HEK293T (cell line): ENCODE measurements around the gene PRKAG1.

Source experiments
- ARNT ChIP-seq: fragments of 450-650 bp; IDR thresholded peaks from 2 replicates; pipeline ENCODE4 v1.6.1; 2017; ENCODE audit warnings: mild to moderate bottlenecking
- BHLHE40 ChIP-seq: fragments of 450-650 bp; IDR thresholded peaks from 2 replicates; pipeline ENCODE4 v1.6.1; 2016; ENCODE audit warnings: mild to moderate bottlenecking, moderate library complexity, borderline replicate concordance
- ELF4 ChIP-seq: fragments of 450-650 bp; IDR thresholded peaks from 2 replicates; pipeline ENCODE4 v1.6.1; 2017; ENCODE audit warnings: antibody characterized with exemption
- FOXA1 ChIP-seq: fragments of 450-650 bp; IDR thresholded peaks from 2 replicates; pipeline ENCODE4 v1.6.1; 2016; ENCODE audit warnings: mild to moderate bottlenecking
- FOXM1 ChIP-seq: fragments of 450-650 bp; IDR thresholded peaks from 2 replicates; pipeline ENCODE4 v1.6.1; 2017; ENCODE audit warnings: mild to moderate bottlenecking, borderline replicate concordance
- HDGF ChIP-seq: fragments of 450-650 bp; IDR thresholded peaks from 2 replicates; pipeline ENCODE4 v1.6.1; 2017; ENCODE audit warnings: antibody characterized with exemption, borderline replicate concordance
- SP1 ChIP-seq: fragments of 450-650 bp; IDR thresholded peaks from 2 replicates; pipeline ENCODE4 v1.6.1; 2017
- SUZ12 ChIP-seq: fragments of 450-650 bp; IDR thresholded peaks from 2 replicates; pipeline ENCODE4 v1.6.1; 2016; ENCODE audit warnings: mild to moderate bottlenecking
- ZNF384 ChIP-seq: fragments of 450-650 bp; IDR thresholded peaks from 2 replicates; pipeline ENCODE4 v1.6.1; 2016

GRCh38 chr12:49064767-49065152 lies 46.2 kb upstream of the PRKAG1 start:
- TF ChIP-seq ZNF384 (no peak), FOXM1 (no peak), ELF4 (no peak), ARNT (no peak), BHLHE40 (no peak), SP1 (no peak), SUZ12 (no peak), HDGF (no peak), FOXA1 (no peak)
